Osteoblast (primary cell): ENCODE results near the gene AQP1. TPM values are rescaled to one million over a fixed set of nuclear protein-coding genes. Genes with fewer than 3 reads are reported as not detected.

ENCODE experiments used
- DNase-seq: peaks from one replicate; pipeline ENCODE4 v3.0.0; 2011; ENCODE audit warnings: low spot score, mixed read lengths; ENCODE audit not compliant: insufficient read length; ENCODE audit errors: missing footprints
- H2AFZ ChIP-seq: 2 replicates; pipeline ENCODE4 v1.6.0; 2011; ENCODE audit warnings: mild to moderate bottlenecking, low read length
- H3K27ac ChIP-seq: 2 replicates; pipeline ENCODE4 v1.5.1; 2011; ENCODE audit warnings: mild to moderate bottlenecking, low read depth, low read length, moderate library complexity
- H3K27me3 ChIP-seq: 2 replicates; pipeline ENCODE4 v1.6.0; 2012; ENCODE audit warnings: mild to moderate bottlenecking, control low read depth, inconsistent platforms, low read length, moderate library complexity; ENCODE audit not compliant: insufficient read depth
- H3K36me3 ChIP-seq: 2 replicates; pipeline ENCODE4 v1.5.1; 2011; ENCODE audit warnings: mild to moderate bottlenecking, low read length, control low read depth, moderate library complexity; ENCODE audit not compliant: insufficient read depth
- H3K4me1 ChIP-seq: 2 replicates; pipeline ENCODE4 v1.5.1; 2011; ENCODE audit warnings: mild to moderate bottlenecking, low read length, control low read depth, moderate library complexity; ENCODE audit not compliant: insufficient read depth
- H3K4me2 ChIP-seq: 2 replicates; pipeline ENCODE4 v1.6.0; 2011; ENCODE audit warnings: mild to moderate bottlenecking, low read length; ENCODE audit not compliant: insufficient read depth
- H3K4me3 ChIP-seq: fragments of 200-600 bp; sonication (generic); 3 replicates; pipeline ENCODE4 v1.5.1; 2012; ENCODE audit warnings: mild to moderate bottlenecking, low read length, inconsistent platforms; ENCODE audit not compliant: insufficient read depth
- H3K79me2 ChIP-seq: 2 replicates; pipeline ENCODE4 v1.6.0; 2012; ENCODE audit warnings: mild to moderate bottlenecking, low read length, control low read depth, inconsistent platforms; ENCODE audit not compliant: insufficient read depth
- H3K9me3 ChIP-seq: 2 replicates; pipeline ENCODE4 v1.5.1; 2011; ENCODE audit warnings: low read depth, low read length, control low read depth
- H4K20me1 ChIP-seq: 2 replicates; pipeline ENCODE4 v1.6.0; 2012; ENCODE audit warnings: mild to moderate bottlenecking, low read length, control low read depth; ENCODE audit not compliant: insufficient read depth
- CTCF ChIP-seq: IDR thresholded peaks from 2 replicates; pipeline ENCODE4 v1.5.1; 2011; ENCODE audit warnings: mild to moderate bottlenecking, low read depth, low read length, moderate library complexity; ENCODE audit errors: extremely low read depth
- total RNA-seq: library from RNA; depleted of rRNA; stranded (reverse); fragments of >200 nt; gene quantifications from 2 replicates; pipeline ENCODE4 v1.2.3, GENCODE V29; 2012

Gene AQP1
- total RNA-seq, 1 donor, result 0.72 TPM

GRCh38 chr7:30922596-30922995, 10.9 kb downstream of the AQP1 start:
- no peak overlapping the region for H3K4me3 ChIP-seq
- H3K4me2 ChIP-seq, result no peak overlapping the region
- no peak overlapping the region for H2AFZ ChIP-seq
- no peaks in the 10 kb centered on the region for H3K79me2 ChIP-seq
- no peak for TF ChIP-seq CTCF
- no peaks in the 10 kb centered on the region for H3K27me3 ChIP-seq
- no peak overlapping the region for H3K27ac ChIP-seq
- H3K4me1 ChIP-seq, result peaks cover 12% of the 10 kb centered on the region
- DNase-seq, result peak; percentile 17
- H4K20me1 ChIP-seq, result no peaks in the 10 kb centered on the region
- no peaks in the 10 kb centered on the region for H3K36me3 ChIP-seq
- peaks cover 7% of the 10 kb centered on the region for H3K9me3 ChIP-seq

GRCh38 chr7:30923009-30923773, 11.5 kb downstream of the AQP1 start:
- peak; percentile 55 for DNase-seq
- Histone ChIP-seq H4K20me1 (no peaks in the 10 kb centered on the region), H3K27me3 (peaks cover 1% of the 10 kb centered on the region), H3K36me3 (no peaks in the 10 kb centered on the region), H3K9me3 (peaks cover 7% of the 10 kb centered on the region), H2AFZ (no peak overlapping the region), H3K27ac (no peak overlapping the region), H3K4me1 (peaks cover 12% of the 10 kb centered on the region), H3K4me2 (no peak overlapping the region), H3K4me3 (no peak overlapping the region), H3K79me2 (no peaks in the 10 kb centered on the region)
- no peak for TF ChIP-seq CTCF

GRCh38 chr7:30923774-30924413, 12.2 kb downstream of the AQP1 start:
- no peak for TF ChIP-seq CTCF

DNA sequence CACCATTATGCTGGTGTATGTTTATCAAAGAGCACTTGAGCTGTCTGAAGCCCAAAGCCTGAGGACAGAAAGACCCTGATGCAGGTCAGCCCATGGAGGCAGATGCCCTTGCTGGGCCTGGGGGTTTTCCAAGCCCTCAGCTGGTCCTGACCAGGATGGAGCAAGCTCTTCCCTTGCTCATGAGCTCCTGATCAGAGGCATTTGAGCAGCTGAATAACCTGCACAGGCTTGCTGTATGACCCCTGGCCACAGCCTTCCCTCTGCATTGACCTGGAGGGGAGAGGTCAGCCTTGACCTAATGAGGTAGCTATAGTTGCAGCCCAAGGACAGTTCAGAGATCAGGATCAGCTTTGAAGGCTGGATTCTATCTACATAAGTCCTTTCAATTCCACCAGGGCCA, 13.0 kb downstream of the AQP1 start:
- Histone ChIP-seq H2AFZ (no peak overlapping the region), H3K4me2 (no peak overlapping the region), H3K4me3 (no peak overlapping the region), H3K36me3 (no peaks in the 10 kb centered on the region), H3K27me3 (peaks cover 8% of the 10 kb centered on the region), H3K79me2 (no peaks in the 10 kb centered on the region), H3K4me1 (peaks cover 12% of the 10 kb centered on the region), H3K27ac (no peak overlapping the region), H3K9me3 (peaks cover 7% of the 10 kb centered on the region), H4K20me1 (no peaks in the 10 kb centered on the region)
- TF ChIP-seq CTCF, result no peak
- peak; percentile 49 for DNase-seq

More at GRCh38 chr7:30923774-30924413, 12.2 kb downstream of the AQP1 start:
- peak; percentile 34 for DNase-seq
- Histone ChIP-seq H3K27me3 (peaks cover 8% of the 10 kb centered on the region), H4K20me1 (no peaks in the 10 kb centered on the region), H3K27ac (no peak overlapping the region), H3K4me2 (no peak overlapping the region), H3K9me3 (peaks cover 7% of the 10 kb centered on the region), H3K4me1 (peaks cover 12% of the 10 kb centered on the region), H3K36me3 (no peaks in the 10 kb centered on the region), H3K79me2 (no peaks in the 10 kb centered on the region), H2AFZ (no peak overlapping the region), H3K4me3 (no peak overlapping the region)
